Right lobe of liver (tissue), 6 donors: ENCODE results near the gene PAX9. TPM values are rescaled to one million over a fixed set of nuclear protein-coding genes. Genes with fewer than 3 reads are reported as not detected.
"Not testable (repeated sequence)": the region's sequence is repeated elsewhere in the genome, so short reads cannot be mapped to it uniquely, and the experiment has no call there.

ENCODE experiments used
- ATAC-seq, 4 donors: fragments of 200-7000 bp; cut with Tn5 transposase; one replicate each; pipeline ENCODE4 v1.9.1; 2020; ENCODE audit warnings: mild to moderate bottlenecking in 4 of 4, moderate library complexity in 4 of 4
- DNase-seq, 3 donors: peaks; one replicate each; pipeline ENCODE4 v3.0.0-alpha.2; 2020
- H3K27ac ChIP-seq, 3 donors: fragments of 200-600 bp; one replicate each; pipeline ENCODE4 v1.8.0; 2022
- H3K27me3 ChIP-seq, 2 donors: fragments of 200-600 bp; one replicate each; pipeline ENCODE4 v1.8.0; 2022
- H3K36me3 ChIP-seq, 4 donors: fragments of 200-600 bp; sonication (generic) in 1 of 4; one replicate each; pipeline versions ENCODE4 v1.5.1 to v1.8.0; 2017 to 2022; ENCODE audit warnings: control low read depth in 1 of 4
- H3K4me1 ChIP-seq, 4 donors: fragments of 200-600 bp; sonication (generic) in 1 of 4; one replicate each; pipeline versions ENCODE4 v1.5.1 to v1.8.0; 2017 to 2022; ENCODE audit warnings: control low read depth in 1 of 4
- H3K4me3 ChIP-seq, 3 donors: fragments of 200-600 bp; one replicate each; pipeline ENCODE4 v1.8.0; 2022
- H3K9me3 ChIP-seq, 4 donors: fragments of 200-600 bp; sonication (generic) in 1 of 4; one replicate each; pipeline versions ENCODE4 v1.5.1 to v1.8.0; 2017 to 2022; ENCODE audit warnings: control low read depth in 1 of 4
- POLR2A ChIP-seq: fragments of 450-650 bp; IDR thresholded peaks from one replicate; pipeline ENCODE4 v1.6.1; 2017; ENCODE audit warnings: antibody characterized with exemption, mild to moderate bottlenecking
- WGBS: methylation state at CpG from one replicate; pipeline ENCODE4 v1.1.6; 2018; ENCODE audit warnings: low coverage, low lambda C conversion rate; ENCODE audit not compliant: insufficient coverage; ENCODE audit errors: missing lambda C conversion rate; 5-methylcytosine and 5-hydroxymethylcytosine counted together
- intact Hi-C, 2 donors: fragments of 100-400 bp; cut with DNase I; formaldehyde crosslinking; loops; one replicate each; pipeline versions ENCODE4 v1.11.2 to v1.14.1; 2022
- total RNA-seq, 6 experiments: library from RNA; depleted of rRNA in 2 of 6; stranded (reverse); fragments of >200 nt in 2 of 6; fragmentation: NEBNext Ultra II Directional in 3 of 6; extraction: Animal tissue kit (Norgen Biotek cat#: 25700) in 3 of 6; gene quantifications; one replicate each; pipeline versions ENCODE4 v1.1.0 to v1.2.4, GENCODE V29; 2016 to 2023
- TF ChIP-seq, protein P1 (sequence below), 4 donors: fragments of 200-600 bp in 3 of 4; fragments of 450-650 bp in 1 of 4; IDR thresholded peaks; one replicate each; pipeline versions ENCODE4 v1.5.1 to v1.8.0; 2016 to 2022; ENCODE audit warnings: antibody characterized with exemption in 4 of 4, mild to moderate bottlenecking in 2 of 4
- donor health status: DM: no; HTN: yes; CAD: no.
- donor health status: DM: no; HTN: no; CAD: no.
- donor health status: DM: no; HTN: no; CAD: no.
- donor health status: DM: no; HTN: yes; CAD: no.
- donor health status: DM: no; HTN: yes; CAD: no.

The PAX9 gene
- total RNA-seq, 6 experiments from 2014 or later = not detected

DNA sequence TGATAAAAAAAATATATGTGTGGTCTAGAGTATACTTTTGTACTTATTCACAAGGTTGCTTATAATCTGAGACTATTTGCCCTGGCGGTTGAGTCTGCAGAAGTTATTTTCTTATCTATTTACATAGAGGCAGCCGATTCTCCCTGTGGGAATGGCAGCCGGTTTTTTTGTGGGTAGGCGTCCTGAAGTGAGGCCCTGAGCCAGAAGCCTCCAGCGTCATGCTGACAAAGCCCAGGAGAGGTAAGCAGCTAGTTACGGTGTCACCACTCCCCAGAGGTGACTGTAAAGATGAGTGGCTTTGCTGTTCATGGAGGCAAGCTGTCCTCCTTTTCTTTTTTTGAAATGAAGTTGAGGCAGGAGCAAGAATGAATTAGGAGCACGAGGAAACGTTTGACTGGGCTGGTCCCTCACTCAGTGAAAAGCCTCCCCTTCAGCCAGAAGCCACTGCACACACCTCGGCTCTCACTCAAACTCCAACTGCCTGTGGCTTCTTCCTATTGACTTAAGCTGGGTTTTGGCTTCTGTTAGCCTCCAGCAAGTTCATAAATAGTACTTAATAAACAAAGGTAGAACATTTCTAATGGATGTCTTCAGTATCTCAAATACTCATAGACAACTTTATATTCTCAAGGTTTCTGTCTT lies 21.5 kb downstream of the PAX9 start:
- Histone ChIP-seq H3K4me1 (no peaks in the 10 kb centered on the region), H3K9me3 (no peaks in the 10 kb centered on the region), H3K27ac (no peak overlapping the region), H3K4me3 (no peak overlapping the region), H3K27me3 (no peaks in the 10 kb centered on the region), H3K36me3 (no peaks in the 10 kb centered on the region)
- TF ChIP-seq, protein P1, sequence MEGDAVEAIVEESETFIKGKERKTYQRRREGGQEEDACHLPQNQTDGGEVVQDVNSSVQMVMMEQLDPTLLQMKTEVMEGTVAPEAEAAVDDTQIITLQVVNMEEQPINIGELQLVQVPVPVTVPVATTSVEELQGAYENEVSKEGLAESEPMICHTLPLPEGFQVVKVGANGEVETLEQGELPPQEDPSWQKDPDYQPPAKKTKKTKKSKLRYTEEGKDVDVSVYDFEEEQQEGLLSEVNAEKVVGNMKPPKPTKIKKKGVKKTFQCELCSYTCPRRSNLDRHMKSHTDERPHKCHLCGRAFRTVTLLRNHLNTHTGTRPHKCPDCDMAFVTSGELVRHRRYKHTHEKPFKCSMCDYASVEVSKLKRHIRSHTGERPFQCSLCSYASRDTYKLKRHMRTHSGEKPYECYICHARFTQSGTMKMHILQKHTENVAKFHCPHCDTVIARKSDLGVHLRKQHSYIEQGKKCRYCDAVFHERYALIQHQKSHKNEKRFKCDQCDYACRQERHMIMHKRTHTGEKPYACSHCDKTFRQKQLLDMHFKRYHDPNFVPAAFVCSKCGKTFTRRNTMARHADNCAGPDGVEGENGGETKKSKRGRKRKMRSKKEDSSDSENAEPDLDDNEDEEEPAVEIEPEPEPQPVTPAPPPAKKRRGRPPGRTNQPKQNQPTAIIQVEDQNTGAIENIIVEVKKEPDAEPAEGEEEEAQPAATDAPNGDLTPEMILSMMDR (IDR thresholded peaks at IDR 0.05) = no peak
- ATAC-seq (no peak), DNase-seq (no peak)
- intact Hi-C loops = no loop called here
- 42% methylated on average over 5 of the region's 9 CpGs for WGBS

GRCh38 chr14:36684946-36685345 lies 23.3 kb downstream of the PAX9 start:
- WGBS = 83% methylated on average over 3 of the region's 3 CpGs

DNA sequence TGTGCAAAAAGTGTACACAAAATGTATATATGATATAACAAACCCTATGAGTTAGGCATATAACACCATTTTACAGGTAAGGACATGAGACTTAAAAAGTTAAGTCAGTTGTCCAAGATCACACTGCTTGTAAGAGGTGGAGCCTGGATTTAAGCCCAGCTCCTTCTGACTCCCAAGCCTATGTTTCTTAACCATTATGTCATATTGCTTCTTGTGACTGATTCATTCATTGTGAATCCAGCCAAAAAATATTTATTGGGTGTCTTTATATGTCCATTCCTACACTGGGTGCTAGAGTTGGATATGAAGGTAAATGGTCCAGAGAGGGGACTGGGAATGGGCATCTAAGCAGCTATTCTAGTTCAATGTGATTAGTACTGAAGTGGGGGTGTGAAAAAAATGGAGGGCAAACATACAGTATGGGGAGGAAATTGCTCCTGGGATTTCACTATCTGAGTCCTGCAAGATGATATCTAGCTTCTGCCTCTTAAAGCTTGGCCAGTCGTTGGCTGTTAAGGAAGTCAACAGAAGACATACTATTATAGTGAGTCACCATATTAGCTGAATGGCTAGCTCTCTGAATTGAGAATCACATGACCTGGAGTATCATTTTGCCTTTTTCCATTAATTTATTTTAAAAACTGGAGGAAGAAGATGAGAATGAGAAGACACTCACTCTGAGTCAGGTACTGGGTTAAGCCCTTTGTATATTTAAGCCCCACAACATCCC lies 28.8 kb downstream of the PAX9 start:
- H3K36me3 ChIP-seq = no peaks in the 10 kb centered on the region
- H3K27ac ChIP-seq = no peak overlapping the region
- ATAC-seq = no peak
- TF ChIP-seq POLR2A = no peak
- TF ChIP-seq, protein P1 (IDR thresholded peaks at IDR 0.05) = no peak
- no peak for DNase-seq
- no peaks in the 10 kb centered on the region for H3K27me3 ChIP-seq
- intact Hi-C loops = no loop called here
- 32% methylated on average over 1 of the region's 1 CpG for WGBS
- H3K4me1 ChIP-seq = no peaks in the 10 kb centered on the region
- H3K4me3 ChIP-seq = no peak overlapping the region
- no peaks in the 10 kb centered on the region for H3K9me3 ChIP-seq

More at GRCh38 chr14:36684946-36685345, 23.3 kb downstream of the PAX9 start:
- no peak overlapping the region for H3K27ac ChIP-seq
- H3K4me1 ChIP-seq = no peaks in the 10 kb centered on the region
- TF ChIP-seq POLR2A = no peak
- TF ChIP-seq, protein P1 (IDR thresholded peaks at IDR 0.05) = no peak
- no peaks in the 10 kb centered on the region for H3K9me3 ChIP-seq
- H3K36me3 ChIP-seq = no peaks in the 10 kb centered on the region
- H3K27me3 ChIP-seq = no peaks in the 10 kb centered on the region
- ATAC-seq = no peak
- intact Hi-C loops = no loop called here
- DNase-seq = no peak
- H3K4me3 ChIP-seq = no peak overlapping the region

GRCh38 chr14:36699420-36699819 lies 37.8 kb downstream of the PAX9 start:
- H3K27me3 ChIP-seq, DNase-seq, H3K4me1 ChIP-seq, intact Hi-C loops, H3K4me3 ChIP-seq, H3K27ac ChIP-seq, ATAC-seq, H3K36me3 ChIP-seq, H3K9me3 ChIP-seq: not testable (repeated sequence)
- WGBS = 30% methylated on average over 2 of the region's 7 CpGs

- Histone ChIP-seq H3K27me3 (no peaks in the 10 kb centered on the region), H3K4me3 (no peak overlapping the region), H3K27ac (no peak overlapping the region), H3K4me1 (no peaks in the 10 kb centered on the region), H3K36me3 (no peaks in the 10 kb centered on the region), H3K9me3 (no peaks in the 10 kb centered on the region)
- DNase-seq (no peak), ATAC-seq (no peak)
- TF ChIP-seq POLR2A = no peak
- TF ChIP-seq, protein P1 (IDR thresholded peaks at IDR 0.05) = no peak
- intact Hi-C loops = no loop called here
- WGBS = 88% methylated on average over 1 of the region's 1 CpG
These were observed 39.0 kb downstream of the PAX9 start for GRCh38 chr14:36700651-36701050.
